Stimulated activated CD4-positive, alpha-beta T cell treated with anti-CD3 and anti-CD28 coated beads, Interleukin-1b, Interleukin-23, amount 100 ng/mL, for 24 hours (primary cell): ENCODE measurements around the gene TMEM128.
"Not testable (repeated sequence)": the region's sequence is repeated elsewhere in the genome, so short reads cannot be mapped to it uniquely, and the experiment has no call there.

Source experiments
- DNase-seq, 4 experiments: peaks; one replicate each; pipeline ENCODE4 v3.0.0-alpha.2; 2020; ENCODE audit warnings: low read depth in 4 of 4, low spot score in 1 of 4

TMEM128 gene

DNA sequence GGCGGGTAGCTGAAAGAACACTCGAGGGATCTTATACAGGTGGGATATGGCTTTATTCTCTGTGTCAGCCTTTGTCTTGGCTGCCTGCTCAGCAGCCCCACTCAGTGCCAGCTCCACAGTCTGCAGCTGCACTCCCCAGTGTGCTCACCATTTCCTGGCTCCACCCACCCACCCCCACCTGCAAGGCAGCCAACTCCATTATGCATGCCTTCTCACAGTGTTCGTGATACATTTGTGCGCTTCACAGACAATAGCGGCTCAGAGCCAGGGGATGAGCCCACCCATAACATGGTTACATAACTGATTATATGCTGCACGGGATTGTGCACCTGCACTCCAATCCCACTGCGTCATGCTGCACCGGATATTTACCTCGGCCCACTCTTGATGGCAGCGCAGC lies 8.8 kb upstream of the TMEM128 start:
- DNase-seq: no peak

DNA sequence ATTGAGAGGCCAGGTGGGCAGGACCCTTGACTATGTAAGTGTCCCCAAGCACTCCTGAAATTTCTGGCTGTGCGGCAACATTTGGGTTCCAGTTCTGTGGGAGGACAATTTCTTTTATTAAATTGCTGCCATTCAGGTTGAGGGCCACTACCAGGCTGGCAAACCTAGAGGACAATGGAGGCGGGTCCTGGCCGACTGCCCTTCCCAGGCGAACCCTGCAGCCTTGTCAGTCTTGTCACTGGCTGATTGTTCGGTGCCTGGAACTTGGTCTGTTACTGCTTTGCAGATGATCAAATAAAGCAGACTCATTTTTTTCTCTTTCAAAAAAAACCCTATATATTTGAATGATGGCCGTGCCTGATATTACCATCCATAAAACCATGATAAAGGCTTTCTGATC lies 6.6 kb upstream of the TMEM128 start:
- DNase-seq: no peak

DNA sequence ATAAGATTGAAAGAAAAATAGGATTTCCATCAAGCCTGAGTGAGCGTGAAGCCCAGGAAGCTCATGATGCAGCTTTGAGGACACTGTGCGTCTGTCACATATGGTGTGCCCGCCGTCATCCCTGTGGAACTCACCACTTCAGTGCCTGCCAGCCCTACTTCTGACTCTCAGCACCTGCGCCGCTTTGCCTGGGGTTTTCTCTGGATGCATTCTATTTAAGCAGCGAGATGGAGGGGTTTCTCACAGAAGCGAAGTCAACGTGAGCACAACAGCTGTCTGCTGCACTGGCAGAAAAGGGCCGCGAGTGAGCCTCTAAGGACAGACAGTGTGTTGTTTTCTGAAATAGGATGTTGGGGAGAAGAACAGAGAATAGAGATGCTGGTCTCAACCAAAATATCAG lies 6.2 kb upstream of the TMEM128 start:
- DNase-seq: no peak

DNA sequence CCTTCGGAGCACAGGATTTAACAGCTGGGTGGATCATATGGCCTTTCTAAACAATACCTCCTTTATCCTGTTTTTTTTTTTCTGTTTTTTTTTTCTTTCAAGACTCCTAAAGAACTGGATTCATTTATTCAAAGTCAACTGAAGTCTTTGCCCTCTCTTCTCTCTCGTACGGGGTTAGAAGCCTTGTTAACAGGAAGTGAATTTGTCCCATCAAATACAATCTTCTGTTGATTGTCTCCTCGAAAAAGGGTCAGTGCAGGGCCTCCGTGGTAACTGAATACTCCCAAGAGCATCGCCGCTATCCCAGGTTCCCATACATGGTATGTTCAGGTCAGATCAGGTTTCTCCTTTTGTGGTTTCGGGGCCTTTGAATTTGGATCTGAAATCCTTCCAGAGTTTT lies 1.8 kb upstream of the TMEM128 start:
- DNase-seq: no peak

DNA sequence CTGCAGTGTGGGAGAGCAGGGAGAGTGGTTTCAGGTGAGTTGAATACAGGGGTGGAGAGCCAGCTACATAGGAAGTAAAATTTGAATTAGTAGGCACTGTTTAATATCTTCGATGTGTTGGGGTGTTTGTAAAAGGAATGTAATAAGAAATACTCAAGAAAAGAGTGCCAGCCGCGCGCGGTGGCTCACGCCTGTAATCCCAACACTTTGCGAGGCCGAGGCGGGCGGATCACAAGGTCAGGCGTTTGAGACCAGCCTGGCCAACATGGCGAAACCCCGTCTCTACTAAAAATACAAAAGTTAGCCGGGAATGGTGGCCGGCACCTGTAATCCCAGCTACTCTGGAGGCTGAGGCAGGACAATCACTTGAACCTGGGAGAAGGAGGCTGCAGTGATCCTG lies 1.3 kb upstream of the TMEM128 start:
- DNase-seq: not testable (repeated sequence)

DNA sequence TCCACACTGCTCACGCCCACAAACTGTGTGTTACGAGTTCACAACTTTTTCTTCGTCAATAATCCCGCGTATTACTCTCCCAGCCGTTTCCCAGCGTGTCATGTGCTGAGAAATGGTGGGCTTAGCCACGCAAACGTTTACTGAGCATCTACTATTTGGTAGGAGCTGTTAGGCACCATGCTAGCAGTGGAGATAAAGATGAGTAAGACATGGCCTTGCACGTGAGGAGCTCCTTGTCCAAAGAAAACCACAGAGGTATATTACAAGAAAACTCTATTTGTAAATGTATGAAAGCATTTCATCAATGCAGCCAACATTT lies 821 bp upstream of the TMEM128 start:
- DNase-seq: no peak

DNA sequence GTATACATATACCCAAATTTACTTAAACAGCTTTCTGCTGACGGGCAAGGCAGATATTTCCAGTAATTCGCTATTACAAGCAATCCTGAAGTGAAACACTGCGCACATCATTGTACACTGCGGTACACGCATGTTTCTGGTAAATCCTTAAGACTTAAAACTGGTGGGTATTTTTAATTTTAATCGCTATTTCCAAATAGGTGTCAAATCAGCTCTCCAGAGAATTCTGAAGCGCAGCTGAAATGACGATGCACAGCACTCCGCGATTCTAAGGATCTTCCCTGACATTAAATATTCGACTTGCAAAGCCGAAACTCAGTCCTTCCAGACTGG lies 361 bp downstream of the TMEM128 start:
- DNase-seq: no peak

DNA sequence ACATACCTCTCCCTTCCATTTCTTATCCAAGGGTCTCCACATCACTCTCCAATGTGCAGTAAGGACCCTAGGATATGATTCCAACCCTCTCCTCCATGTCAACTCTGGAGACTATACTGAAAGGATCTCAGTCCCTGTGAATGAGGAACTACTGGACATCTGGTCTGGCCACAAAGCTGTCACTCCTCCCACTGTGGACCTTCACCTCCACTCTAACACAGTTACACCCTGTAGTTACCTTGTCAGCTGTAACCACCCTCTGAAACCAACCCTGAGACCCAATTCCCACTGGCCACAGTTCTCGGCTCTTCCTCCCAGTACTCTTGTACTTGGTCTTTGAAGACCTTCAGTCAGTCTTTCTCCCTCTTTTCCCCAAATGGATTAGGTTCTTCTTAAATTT lies 2.9 kb downstream of the TMEM128 start:
- DNase-seq: no peak

DNA sequence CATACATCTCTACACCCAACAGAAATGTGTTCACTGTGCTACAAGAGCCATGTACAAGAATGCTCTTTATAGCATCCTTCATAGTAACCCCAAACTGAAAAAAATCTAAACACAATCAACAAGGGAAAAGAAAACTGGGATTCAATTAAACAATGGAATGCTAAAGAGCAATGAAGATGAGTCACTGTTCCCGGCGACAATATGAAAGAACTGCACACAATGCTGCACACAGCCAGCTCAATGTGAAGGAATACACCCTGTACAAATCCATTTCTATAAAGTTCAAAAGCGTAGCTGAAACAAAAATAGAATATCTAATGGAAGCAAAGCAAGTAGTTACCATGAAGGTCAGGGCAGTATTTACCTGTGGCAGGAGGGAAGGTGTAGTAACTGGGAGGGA lies 8.5 kb downstream of the TMEM128 start:
- not testable (repeated sequence) for DNase-seq

DNA sequence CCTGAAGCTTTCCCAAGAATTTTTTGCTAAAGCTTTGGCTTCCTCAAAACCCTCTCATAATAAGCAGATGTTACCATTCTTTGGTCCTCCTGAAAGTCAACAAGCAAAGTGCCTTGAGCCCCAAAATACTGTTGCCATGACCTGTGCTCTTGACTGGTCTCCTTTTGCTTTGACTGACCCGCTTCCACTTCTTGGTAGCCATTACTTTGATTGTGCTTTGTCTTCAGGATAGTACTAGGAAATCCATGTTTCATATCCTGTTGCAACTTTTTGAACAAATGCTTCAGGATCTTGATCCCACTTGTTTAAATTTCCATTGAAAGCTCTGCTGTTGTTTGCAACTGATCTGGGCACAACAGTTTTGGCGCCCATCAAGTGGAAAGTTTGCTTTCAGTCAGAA lies 14.4 kb downstream of the TMEM128 start:
- DNase-seq: no peak

DNA sequence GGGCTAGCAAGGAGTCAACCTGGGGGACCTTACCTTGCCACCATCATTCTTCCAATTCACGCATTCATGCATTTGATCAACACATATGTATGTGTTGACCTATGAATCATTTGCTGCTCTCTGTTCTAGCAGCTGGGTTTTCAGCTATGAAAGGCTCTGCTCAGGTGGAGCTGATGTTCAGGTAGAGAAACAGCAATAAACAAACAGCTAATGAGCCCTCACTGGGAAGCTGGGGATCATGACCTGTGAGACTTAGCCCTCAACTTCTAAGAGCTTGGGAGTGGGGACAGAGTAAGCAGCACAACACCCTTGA lies 19.7 kb downstream of the TMEM128 start:
- DNase-seq: no peak

DNA sequence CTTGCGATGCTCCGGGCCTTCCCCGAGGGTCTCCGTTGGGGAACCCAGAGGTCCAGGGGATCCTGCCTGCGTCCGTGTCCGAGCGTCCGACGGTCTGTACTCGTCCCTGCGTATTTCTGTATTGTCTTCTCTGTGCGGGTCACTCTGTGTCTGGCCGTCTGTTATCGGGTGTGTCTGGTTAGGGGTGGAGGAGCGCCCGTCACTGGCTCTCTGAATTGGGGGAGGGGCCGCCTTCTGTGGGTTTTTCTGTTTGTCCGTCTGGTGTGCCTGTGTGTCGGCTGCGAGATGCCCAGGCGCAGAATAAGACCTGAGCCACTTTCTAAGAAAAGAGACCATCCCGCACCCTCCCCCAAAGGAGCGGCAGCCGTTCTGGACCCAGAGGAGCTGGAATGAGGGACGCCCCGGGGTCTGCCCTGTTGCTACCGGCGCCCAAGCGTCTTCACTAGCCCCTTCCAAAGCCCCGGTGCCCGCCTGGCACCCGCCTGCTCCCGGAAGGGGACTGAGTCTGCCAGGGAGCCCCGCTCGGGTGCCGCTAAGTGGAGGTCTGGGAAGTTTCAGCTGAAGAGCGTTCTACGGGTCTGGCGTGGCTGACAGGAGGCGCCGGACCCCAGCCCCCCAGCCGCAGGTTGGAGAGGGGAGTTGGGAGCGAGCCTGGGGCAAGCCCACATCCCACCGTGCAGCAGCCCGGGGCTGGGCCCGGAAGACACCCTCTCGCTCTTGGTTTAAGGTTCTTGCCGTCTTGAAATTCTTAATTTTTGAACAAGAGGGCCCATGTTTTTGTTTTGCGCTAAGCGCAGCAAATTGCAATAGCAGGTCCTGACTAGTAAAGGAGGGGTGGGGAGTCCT lies 20.3 kb downstream of the TMEM128 start:
- DNase-seq: no peak

DNA sequence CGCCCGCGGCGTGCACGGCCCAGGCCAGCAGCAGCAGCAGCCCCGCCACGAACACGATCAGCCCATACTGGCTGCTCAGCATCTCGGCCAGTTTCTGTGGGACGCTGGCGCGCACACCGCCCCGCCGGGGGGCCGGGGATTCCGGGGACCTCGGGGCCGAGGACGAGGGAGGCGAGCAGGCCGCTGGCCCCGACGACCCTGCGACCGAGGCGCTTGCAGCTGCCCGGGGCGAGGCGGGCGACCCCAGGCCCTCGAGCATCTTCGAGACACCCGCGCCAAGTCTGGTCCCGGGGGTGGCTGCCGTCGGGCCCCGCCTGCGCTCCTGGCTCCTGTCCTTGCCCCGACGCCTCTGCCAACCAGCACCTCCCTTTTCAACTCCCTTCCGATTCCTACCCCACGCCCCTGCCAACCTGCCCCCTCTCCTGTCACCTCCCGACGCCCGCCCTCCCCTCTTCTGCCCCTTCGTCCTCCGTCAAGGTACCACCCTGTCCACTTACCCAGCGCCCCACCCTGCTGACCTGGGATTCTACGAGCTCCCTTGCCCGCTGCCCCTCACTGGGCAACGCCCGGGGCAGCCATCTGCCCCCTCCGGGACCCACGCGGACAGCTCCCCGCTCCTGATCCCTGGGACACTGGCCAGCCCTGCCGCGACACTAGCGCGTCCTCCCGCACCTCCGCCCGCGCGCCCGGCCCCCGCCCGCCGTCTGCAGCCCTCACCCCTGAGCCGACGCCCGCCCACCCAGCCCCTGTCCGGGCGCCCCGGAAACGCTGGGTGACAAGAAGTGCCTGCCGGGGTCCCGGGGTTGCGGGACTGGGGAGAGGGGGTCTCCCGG lies 21.2 kb downstream of the TMEM128 start, which contains the start of gene OTOP1:
OTOP1 (minus strand) TSS at position 324 of the 833 bp plus-strand sequence; CDS start at position 259, 65 bp downstream.
- DNase-seq: no peak

DNA sequence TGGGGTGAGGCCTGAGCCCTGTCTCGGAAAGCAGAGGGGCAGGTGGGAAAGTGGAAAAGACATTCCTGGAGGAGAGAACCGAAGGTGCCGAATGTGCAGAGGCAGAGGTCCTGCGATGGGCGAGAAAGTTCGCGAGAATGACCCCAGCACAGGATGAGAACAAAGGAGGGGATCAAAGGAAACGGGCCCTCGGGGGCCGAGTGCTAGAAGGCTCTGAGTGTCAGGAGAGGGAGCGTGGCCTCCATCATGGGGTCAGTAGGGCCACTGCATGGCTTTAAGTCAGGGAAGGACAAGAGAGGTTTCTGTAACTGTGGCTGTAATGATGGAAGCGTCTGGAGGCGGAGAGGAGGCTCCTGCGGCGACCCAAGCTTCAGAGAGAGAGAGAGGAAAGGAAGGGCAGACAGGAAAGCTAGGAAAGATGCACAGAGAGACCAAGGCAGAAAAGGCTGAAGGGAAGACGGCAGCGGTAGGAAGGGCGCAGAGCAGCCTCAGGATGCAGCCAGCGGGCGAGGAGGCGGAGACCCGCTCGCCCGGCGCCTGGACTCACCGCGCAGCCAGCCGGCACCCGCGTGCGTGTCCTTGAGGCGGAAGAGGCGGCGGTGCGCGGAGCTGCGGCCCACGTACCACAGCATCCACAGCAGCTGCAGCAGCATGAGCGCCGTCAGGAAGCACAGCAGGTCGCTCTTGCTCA lies 22.0 kb downstream of the TMEM128 start:
- DNase-seq: no peak

DNA sequence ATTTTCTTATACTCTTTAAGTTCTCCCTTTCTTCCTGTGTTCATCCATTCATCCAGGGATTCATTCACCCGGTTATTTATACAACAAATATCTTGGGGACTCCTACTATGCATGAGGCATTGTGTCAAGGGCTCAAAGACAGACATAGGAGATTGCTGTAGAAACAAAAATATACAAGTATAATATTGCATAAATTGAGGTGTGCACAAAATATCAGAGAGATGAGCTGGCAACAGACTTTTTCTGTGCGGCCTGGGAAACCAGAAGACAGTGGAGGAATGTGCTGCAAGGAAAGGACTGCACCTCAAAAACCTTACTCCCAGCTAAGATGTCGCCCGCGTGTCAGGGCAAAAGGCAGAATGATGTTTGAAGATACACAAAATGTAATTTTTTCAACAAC lies 30.9 kb downstream of the TMEM128 start:
- DNase-seq: no peak

DNA sequence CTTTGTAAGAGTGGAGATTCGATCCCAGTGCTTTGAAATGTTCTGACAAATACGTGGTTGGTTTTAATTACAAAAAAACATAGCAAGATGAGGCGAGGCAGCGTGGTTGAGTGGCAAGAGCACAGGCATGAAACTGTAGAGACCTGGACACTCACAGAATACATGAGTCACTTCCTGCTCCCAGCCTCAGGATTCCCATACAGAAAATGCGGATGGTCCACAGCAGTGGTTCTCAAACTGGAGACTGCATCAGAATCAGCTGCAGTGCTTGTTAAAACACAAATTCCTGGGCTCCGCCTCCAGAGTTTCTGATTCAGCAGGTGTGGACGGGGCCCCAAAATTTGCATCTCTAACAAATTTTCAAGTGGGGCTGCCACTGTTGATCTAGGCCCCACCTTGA lies 31.4 kb downstream of the TMEM128 start:
- DNase-seq: no peak

DNA sequence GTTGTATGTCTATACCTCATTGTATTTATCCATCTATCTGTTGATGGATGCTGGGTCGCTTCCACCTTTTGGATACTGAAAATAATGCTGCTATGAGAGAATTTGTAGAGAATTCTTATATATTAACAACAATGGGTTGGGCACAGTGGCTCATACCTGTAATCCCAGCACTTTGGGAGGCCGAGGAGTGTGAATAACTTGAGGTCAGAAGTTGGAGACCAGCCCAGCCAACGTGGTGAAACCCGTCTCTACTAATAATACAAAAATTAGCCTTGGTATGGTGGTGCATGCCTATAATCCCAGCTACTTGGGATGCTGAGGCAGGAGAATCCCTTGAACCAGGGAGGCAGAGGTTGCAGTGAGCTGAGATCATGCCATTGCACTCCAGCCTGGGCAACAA lies 34.3 kb downstream of the TMEM128 start:
- DNase-seq: not testable (repeated sequence)

DNA sequence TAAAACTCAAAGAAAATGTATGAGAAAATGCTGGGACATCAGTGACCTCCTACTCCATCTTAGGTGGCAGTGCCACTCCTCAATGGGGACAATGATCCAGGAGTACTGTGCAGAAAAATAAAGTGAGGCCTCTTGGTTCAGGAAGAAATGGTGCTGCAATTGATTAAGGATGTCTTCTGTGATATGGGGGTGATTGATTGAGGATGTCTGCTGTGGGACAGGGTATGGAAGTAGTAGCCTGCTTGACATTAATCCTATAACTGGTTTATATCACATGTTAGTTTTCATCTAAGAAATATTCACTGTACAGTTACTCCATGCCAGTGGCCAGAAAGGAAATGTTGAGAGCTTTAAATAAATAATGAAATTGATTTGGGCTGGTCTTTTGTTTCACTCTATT lies 41.8 kb downstream of the TMEM128 start:
- DNase-seq: no peak

DNA sequence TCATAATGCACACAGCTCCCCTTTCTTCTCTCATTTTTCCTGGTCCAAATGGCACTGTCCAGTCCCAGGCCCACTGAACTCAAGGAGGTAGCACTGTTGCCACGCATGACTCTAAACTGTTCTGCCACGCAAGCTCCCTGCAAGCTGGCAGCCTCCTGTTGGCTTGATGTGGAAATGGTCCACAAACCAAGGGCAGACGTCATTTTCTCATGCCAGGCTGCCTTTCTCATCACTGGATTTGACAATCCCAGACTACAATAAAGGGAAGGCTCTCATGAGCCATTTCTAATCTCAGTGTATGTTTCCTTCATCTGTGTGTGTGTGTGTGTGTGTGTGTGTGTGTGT lies 43.6 kb downstream of the TMEM128 start:
- no peak for DNase-seq

DNA sequence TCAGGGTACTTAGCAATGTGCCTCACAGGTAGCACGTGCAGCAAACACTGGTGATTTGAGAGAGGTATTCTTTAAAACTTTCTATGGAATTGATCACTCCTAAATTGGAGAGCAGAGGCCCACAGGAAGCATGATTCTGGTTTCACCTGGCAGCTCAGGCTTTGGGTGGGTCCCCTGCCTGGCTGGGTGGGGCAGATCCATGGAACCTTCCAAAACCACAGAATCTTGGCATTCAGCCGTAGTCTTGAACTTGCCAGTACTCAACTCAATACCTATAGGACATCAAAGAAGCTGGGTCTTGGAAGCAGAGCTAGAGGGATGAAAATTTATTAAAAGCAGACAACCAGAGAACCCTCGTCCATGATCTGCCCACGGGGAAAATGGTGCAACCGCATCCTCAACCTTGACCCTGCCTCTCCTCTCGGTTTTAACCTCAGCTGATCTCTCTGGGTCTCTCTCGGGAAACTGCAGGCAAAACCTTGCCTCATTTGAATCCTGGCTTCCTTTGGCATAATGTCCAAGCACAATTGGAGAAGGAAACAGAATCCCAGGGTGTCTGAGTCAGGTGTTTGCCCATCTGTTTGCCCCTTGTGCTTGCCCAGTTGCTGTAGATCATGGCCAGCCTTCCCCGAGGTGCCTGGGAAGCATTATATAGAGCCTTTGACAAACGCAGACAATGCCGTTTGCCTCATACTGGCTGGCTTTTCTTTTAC lies 44.2 kb downstream of the TMEM128 start:
- no peak for DNase-seq

DNA sequence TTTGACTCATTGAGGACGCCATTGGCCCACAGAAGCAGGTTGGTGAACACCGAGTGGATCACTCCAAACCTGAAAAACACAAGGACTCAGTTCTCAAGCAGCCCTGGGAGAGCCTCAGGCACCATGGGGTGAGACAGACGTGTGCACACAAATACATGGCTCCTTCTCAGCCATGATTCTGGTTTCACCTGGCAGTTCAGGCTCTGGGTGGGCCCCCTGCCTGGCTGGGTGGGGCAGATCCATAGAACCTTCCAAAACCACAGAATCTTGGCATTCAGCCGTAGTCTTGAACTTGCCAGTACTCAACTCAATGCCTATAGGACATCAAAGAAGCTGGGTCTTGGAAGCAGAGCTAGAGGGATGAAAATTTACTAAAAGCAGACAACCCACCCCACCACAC lies 45.5 kb downstream of the TMEM128 start:
- no peak for DNase-seq

DNA sequence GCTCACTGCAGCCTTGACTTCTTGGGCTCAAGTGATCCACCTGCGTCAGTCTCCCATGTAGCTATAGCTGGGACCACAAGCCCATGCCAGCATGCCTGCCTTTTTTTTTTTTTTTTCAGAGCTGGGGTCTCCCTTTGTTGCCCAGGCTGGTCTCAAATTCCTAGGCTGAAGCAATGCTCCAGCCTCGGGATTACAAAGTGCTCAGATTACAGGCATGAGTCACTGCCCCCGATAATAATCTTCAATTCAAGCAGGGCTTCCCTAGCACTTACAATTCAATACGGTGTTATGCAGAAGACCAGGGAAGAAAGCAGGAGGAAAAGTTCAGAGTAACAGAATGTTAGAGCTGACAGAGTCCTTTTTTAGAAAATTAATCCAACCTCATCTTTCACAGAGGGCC lies 47.4 kb downstream of the TMEM128 start:
- no peak for DNase-seq
